ENCODE data around the gene SUCLG2.

GRCh38 chr3:67624078-67624477 lies 30.3 kb downstream of the SUCLG2 start:
- TF ChIP-seq, protein P1, sequence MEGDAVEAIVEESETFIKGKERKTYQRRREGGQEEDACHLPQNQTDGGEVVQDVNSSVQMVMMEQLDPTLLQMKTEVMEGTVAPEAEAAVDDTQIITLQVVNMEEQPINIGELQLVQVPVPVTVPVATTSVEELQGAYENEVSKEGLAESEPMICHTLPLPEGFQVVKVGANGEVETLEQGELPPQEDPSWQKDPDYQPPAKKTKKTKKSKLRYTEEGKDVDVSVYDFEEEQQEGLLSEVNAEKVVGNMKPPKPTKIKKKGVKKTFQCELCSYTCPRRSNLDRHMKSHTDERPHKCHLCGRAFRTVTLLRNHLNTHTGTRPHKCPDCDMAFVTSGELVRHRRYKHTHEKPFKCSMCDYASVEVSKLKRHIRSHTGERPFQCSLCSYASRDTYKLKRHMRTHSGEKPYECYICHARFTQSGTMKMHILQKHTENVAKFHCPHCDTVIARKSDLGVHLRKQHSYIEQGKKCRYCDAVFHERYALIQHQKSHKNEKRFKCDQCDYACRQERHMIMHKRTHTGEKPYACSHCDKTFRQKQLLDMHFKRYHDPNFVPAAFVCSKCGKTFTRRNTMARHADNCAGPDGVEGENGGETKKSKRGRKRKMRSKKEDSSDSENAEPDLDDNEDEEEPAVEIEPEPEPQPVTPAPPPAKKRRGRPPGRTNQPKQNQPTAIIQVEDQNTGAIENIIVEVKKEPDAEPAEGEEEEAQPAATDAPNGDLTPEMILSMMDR (optimal IDR thresholded peaks at IDR 0.05 in 1 of 3, IDR thresholded peaks at IDR 0.05 in 1 of 3, conservative IDR thresholded peaks at IDR 0.05 in 1 of 3; ENCODE audit: extremely low read depth in 1 of 3, insufficient read depth in 2 of 3, low read length in 3 of 3) = no peak
- TF ChIP-seq EZH2 (IDR thresholded peaks at IDR 0.05; ENCODE audit: low read length) = no peak
